HepG2 (cell line): ENCODE data around the gene SPINK7. TPM values are rescaled to one million over a fixed set of nuclear protein-coding genes. Genes with fewer than 3 reads are reported as not detected.

ENCODE experiments used
- ATAC-seq: fragments of 200-7000 bp; cut with Tn5 transposase; 3 replicates; pipeline ENCODE4 v1.9.1; 2020; ENCODE audit warnings: mild to moderate bottlenecking, moderate library complexity
- BruUV-seq: library from RNA; stranded (reverse); fragments of 400-500 nt; replicated peaks from 2 replicates; lab custom pipeline; 2021; lab: Mats Ljungman, UMichigan
- CTCF ChIA-PET: fragments of 300-600 bp; formaldehyde crosslinking; extraction: SDS; loops from one replicate; lab custom pipeline; 2021; ENCODE audit warnings: low total read pairs, inconsistent platforms, low intra/inter-chr PET ratio; lab: Yijun Ruan, JAX
- POLR2A ChIA-PET: fragments of 350-600 bp; sonication (Branson Sonifier 250); formaldehyde crosslinking; loops from one replicate; lab custom pipeline; 2020; ENCODE audit warnings: antibody characterized with exemption, inconsistent platforms; lab: Yijun Ruan, JAX
- DNase-seq: peaks from one replicate; pipeline ENCODE4 v3.0.0-alpha.2; 2015; ENCODE audit warnings: low spot score
- FAIRE-seq: peaks from 3 replicates; lab custom pipeline; 2011; peaks lifted over from hg19 to GRCh38; lab: Jason Lieb, UNC
- H2AFZ ChIP-seq: one replicate; pipeline ENCODE4 v1.6.1; 2011; ENCODE audit warnings: low read length, inconsistent platforms
- H3K27ac ChIP-seq: fragments of 300-600 bp; 3 replicates; pipeline ENCODE4 v1.8.0; 2011; ENCODE audit warnings: mixed run types, mild to moderate bottlenecking, mixed read lengths, low read length, inconsistent platforms; ENCODE audit not compliant: insufficient read depth; ENCODE audit errors: extremely low read length
- H3K27me3 ChIP-seq, 2 experiments: fragments of 200-600 bp in 1 of 2; 2 replicates in 1 of 2; 3 replicates in 1 of 2; pipeline versions ENCODE4 v1.6.0 to v1.8.0; 2011; ENCODE audit warnings: low read length in 2 of 2, mild to moderate bottlenecking in 2 of 2, moderate library complexity in 2 of 2, inconsistent platforms in 1 of 2; ENCODE audit not compliant: insufficient read depth in 2 of 2, control insufficient read depth in 1 of 2
- H3K36me3 ChIP-seq, 2 experiments: fragments of 200-600 bp in 1 of 2; replicated peaks in 1 of 2; 2 replicates in 1 of 2; 3 replicates in 1 of 2; pipeline versions ENCODE4 v1.5.1 to v1.8.0; 2011; ENCODE audit warnings: low read length in 2 of 2, inconsistent platforms in 1 of 2; ENCODE audit not compliant: insufficient read depth in 2 of 2, control insufficient read depth in 1 of 2
- H3K4me1 ChIP-seq: 2 replicates; pipeline ENCODE4 v1.5.1; 2012; ENCODE audit warnings: low read length, inconsistent platforms; ENCODE audit not compliant: insufficient read depth
- H3K4me2 ChIP-seq: 2 replicates; pipeline ENCODE4 v1.6.0; 2011; ENCODE audit warnings: low read depth, low read length, inconsistent platforms
- H3K4me3 ChIP-seq, 3 experiments: fragments of 200-600 bp in 1 of 3; sonication (generic), shearing (Covaris generic) in 1 of 3; replicated peaks in 1 of 3; 2 replicates each; pipeline ENCODE4 v1.5.1; 2011 to 2016; ENCODE audit warnings: low read length in 3 of 3, inconsistent platforms in 2 of 3, low read depth in 2 of 3, mild to moderate bottlenecking in 2 of 3, control low read depth in 1 of 3, mixed read lengths in 1 of 3; ENCODE audit not compliant: insufficient read depth in 1 of 3
- H3K79me2 ChIP-seq: one replicate; pipeline ENCODE4 v1.6.1; 2011; ENCODE audit warnings: low read length, inconsistent platforms; ENCODE audit not compliant: insufficient read depth
- H3K9ac ChIP-seq: 2 replicates; pipeline ENCODE4 v1.6.0; 2011; ENCODE audit warnings: mild to moderate bottlenecking, low read depth, low read length, inconsistent platforms; ENCODE audit not compliant: insufficient read depth
- H3K9me3 ChIP-seq: 2 replicates; pipeline ENCODE4 v1.5.1; 2012; ENCODE audit warnings: mild to moderate bottlenecking, low read length
- H4K20me1 ChIP-seq: 2 replicates; pipeline ENCODE4 v1.6.0; 2011; ENCODE audit warnings: inconsistent platforms, mild to moderate bottlenecking, low read length, moderate library complexity; ENCODE audit not compliant: insufficient read depth
- BRF2 ChIP-seq: sonication (generic); formaldehyde crosslinking; IDR thresholded peaks from 2 replicates; pipeline ENCODE4 v1.8.1; 2022; ENCODE audit warnings: mild to moderate bottlenecking, missing genetic modification reagents
- CBX2 ChIP-seq, 2 experiments: fragments of 200-600 bp in 1 of 2; sonication (generic); formaldehyde crosslinking in 1 of 2; IDR thresholded peaks; 2 replicates each; pipeline versions ENCODE4 v1.7.0 to v1.8.1; 2018 to 2022; ENCODE audit warnings: low read depth in 2 of 2, low read length in 1 of 2, mild to moderate bottlenecking in 1 of 2, missing genetic modification reagents in 1 of 2
- CSRNP2 ChIP-seq: sonication (generic); formaldehyde crosslinking; conservative IDR thresholded peaks from 2 replicates; pipeline ENCODE4 v1.8.0; 2022; ENCODE audit warnings: low read depth, missing genetic modification reagents
- JDP2 ChIP-seq: sonication (generic); formaldehyde crosslinking; IDR thresholded peaks from 2 replicates; pipeline ENCODE4 v1.8.1; 2022; ENCODE audit warnings: missing genetic modification reagents, borderline replicate concordance
- ZBTB8A ChIP-seq: sonication (generic); formaldehyde crosslinking; IDR thresholded peaks from 2 replicates; pipeline ENCODE4 v1.4.0; 2020; ENCODE audit warnings: mild to moderate bottlenecking, low read depth, missing genetic modification reagents, borderline replicate concordance
- ZFP62 ChIP-seq: sonication (generic); formaldehyde crosslinking; IDR thresholded peaks from 2 replicates; pipeline ENCODE4 v1.4.0; 2020; ENCODE audit warnings: missing genetic modification reagents
- ZNF570 ChIP-seq: sonication (generic); formaldehyde crosslinking; IDR thresholded peaks from 2 replicates; pipeline ENCODE4 v1.4.0; 2020; ENCODE audit warnings: mild to moderate bottlenecking, missing genetic modification reagents, borderline replicate concordance
- ZNF772 ChIP-seq: sonication (generic); formaldehyde crosslinking; IDR thresholded peaks from 2 replicates; pipeline ENCODE4 v1.5.0; 2020; ENCODE audit warnings: mild to moderate bottlenecking, missing genetic modification reagents
- ZNF780A ChIP-seq: sonication (generic); formaldehyde crosslinking; IDR thresholded peaks from 2 replicates; pipeline ENCODE4 v1.8.0; 2022; ENCODE audit warnings: mild to moderate bottlenecking, missing genetic modification reagents, moderate library complexity
- WGBS: methylation state at CpG from one replicate; pipeline ENCODE4 v1.1.6; 2017; ENCODE audit warnings: low lambda C conversion rate; 5-methylcytosine and 5-hydroxymethylcytosine counted together
- in situ Hi-C: cut with HindIII; loops from 2 replicates; pipeline ENCODE4 v1.10.0; 2017; ENCODE audit warnings: low pct_unique_long_range_greater_than_20kb; ENCODE audit not compliant: extremely low pct_ligation_motif_present
- intact Hi-C: fragments of 100-400 bp; cut with micrococcal nuclease; formaldehyde crosslinking; loops from one replicate; pipeline ENCODE4 v1.10.0; 2022; ENCODE audit not compliant: unreplicated experiment
- polyA plus RNA-seq, 8 experiments: library from polyadenylated mRNA; depleted of rRNA in 3 of 8; stranded (reverse) in 7 of 8; unstranded in 1 of 8; fragments of >200 nt; fragmentation: Illumina TruSeq in 4 of 8; extraction: Trizol in 4 of 8; gene quantifications; 2 replicates each; pipeline versions ENCODE4 v1.2.1 to v1.2.3, GENCODE V29; 2011 to 2016; ENCODE audit warnings: low read depth in 4 of 8, missing spikeins in 1 of 8, mixed read lengths in 1 of 8; ENCODE audit not compliant: insufficient read depth in 1 of 8
- total RNA-seq, 5 experiments: library from RNA; depleted of rRNA; stranded (reverse); fragments of >200 nt; fragmentation: Illumina TruSeq; extraction: Trizol; gene quantifications; 2 replicates each; pipeline ENCODE4 v1.2.3, GENCODE V29; 2016; ENCODE audit warnings: low read depth in 1 of 5

The SPINK7 gene
- total and polyA plus RNA-seq, 2 of the 13 experiments (the other 11 are each of a cell fraction or from before 2014, with no cell fraction given) = 0.15 TPM; not detected in 1

DNA sequence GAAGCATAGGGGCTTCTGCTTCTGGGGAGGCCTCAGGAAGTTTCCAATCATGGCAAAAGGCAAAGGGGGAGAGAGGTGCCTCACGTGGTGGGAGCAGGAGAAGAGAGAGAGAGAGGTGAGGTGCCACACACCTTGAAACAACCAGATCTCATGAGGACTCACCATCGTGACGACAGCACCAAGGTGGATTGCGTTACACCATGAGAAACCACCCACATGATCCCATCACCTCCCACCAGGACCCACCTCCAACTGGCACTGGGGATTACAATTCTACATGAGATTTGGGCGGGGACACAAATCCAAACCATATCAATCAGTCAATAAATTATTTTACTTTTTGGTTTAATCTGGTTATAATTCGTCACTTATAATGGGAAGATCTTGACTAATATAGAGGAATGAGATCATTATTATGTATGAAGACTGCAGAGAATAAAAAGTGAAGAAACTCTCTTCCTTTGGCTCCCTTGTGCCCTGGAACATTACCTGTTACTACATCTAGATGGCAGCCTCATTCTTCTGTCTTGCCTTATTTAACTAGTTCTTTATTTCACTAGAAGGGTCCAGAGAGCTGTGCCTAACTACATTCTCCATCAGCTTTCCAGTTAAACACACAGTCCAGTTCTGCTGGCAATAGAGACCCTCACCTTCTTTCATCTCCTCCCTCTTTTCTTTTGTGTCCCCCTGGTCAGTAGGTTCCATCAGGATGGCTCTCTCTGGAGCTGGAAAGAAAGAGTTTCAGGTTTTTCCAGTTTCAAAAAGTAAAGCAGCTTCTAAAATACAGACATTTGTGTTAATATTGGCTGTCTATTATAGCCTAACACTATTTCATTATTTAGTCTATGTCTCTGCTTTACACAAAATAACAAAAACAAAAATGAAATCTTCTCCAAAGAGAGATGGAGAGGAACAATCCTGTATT lies 21.7 kb upstream of the SPINK7 start (continued):
- TF ChIP-seq CSRNP2 (CRISPR knock-in tag) (no peak), BRF2 (CRISPR knock-in tag) (no peak)

GRCh38 chr5:148297731-148298130 lies 14.5 kb upstream of the SPINK7 start:
- Histone ChIP-seq H3K27ac (no peak overlapping the region), H3K4me1 (no peaks in the 10 kb centered on the region), H3K4me2 (no peak overlapping the region), H3K36me3 (no peaks in the 10 kb centered on the region), H3K79me2 (no peaks in the 10 kb centered on the region), H2AFZ (no peak overlapping the region), H3K9me3 (no peaks in the 10 kb centered on the region), H3K27me3 (no peaks in the 10 kb centered on the region), H4K20me1 (no peaks in the 10 kb centered on the region), H3K4me3 (no peak overlapping the region), H3K9ac (no peak overlapping the region)
- no TSS peak for BruUV-seq
- intact Hi-C loops (no loop called here), in situ Hi-C loops (no loop called here)
- POLR2A ChIA-PET = no interaction called here
- FAIRE-seq = no peak
- WGBS = 0% methylated on average over 4 of the region's 4 CpGs
- ATAC-seq = no peak
- DNase-seq = no peak
- CTCF ChIA-PET = no interaction called here
- TF ChIP-seq JDP2 (no peak), ZNF772 (no peak), ZBTB8A (no peak), CBX2 (IDR thresholded peaks at IDR 0.05; ENCODE audit: low read depth, low read length) (no peak), CBX2 (CRISPR knock-in tag; IDR thresholded peaks at IDR 0.05; ENCODE audit: low read depth) (no peak), ZNF780A (CRISPR knock-in tag) (no peak), ZFP62 (no peak), ZNF570 (CRISPR knock-in tag) (no peak)
